Stomach (tissue), 9 donors: Measurements from ENCODE around the gene CACNA1H. TPM values are rescaled to one million over a fixed set of nuclear protein-coding genes. Genes with fewer than 3 reads are reported as not detected.

Source experiments
- DNase-seq, 2 donors: peaks; one replicate each; pipeline versions ENCODE4 v3.0.0 to v3.0.0-alpha.2; 2013 to 2019
- H3K27ac ChIP-seq, 5 donors: fragments of 200-600 bp in 4 of 5; sonication (generic) in 4 of 5; one replicate each; pipeline ENCODE4 v1.5.1; 2013 to 2019; ENCODE audit warnings: mild to moderate bottlenecking in 1 of 5, moderate library complexity in 1 of 5
- H3K27me3 ChIP-seq, 3 donors: fragments of 200-600 bp; sonication (generic); one replicate each; pipeline ENCODE4 v1.5.1; 2017 to 2019; ENCODE audit warnings: mixed run types in 1 of 3
- H3K36me3 ChIP-seq, 4 donors: fragments of 200-600 bp; sonication (generic); 1 replicate in 3 of 4; 2 replicates in 1 of 4; pipeline ENCODE4 v1.5.1; 2016 to 2019
- H3K4me1 ChIP-seq, 4 donors: fragments of 200-600 bp; sonication (generic); one replicate each; pipeline ENCODE4 v1.5.1; 2016 to 2019
- H3K4me3 ChIP-seq, 4 donors: fragments of 200-600 bp; sonication (generic) in 3 of 4; one replicate each; pipeline ENCODE4 v1.5.1; 2016 to 2019; ENCODE audit warnings: mild to moderate bottlenecking in 1 of 4
- H3K9me3 ChIP-seq, 4 donors: fragments of 200-600 bp; sonication (generic); one replicate each; pipeline ENCODE4 v1.5.1; 2016 to 2019
- CTCF ChIP-seq, 7 experiments: fragments of 450-650 bp in 4 of 7; fragments of 200-600 bp in 3 of 7; sonication (generic) in 3 of 7; IDR thresholded peaks; one replicate each; pipeline ENCODE4 v1.5.1; 2016 to 2019; ENCODE audit warnings: antibody characterized with exemption in 7 of 7, control low read depth in 2 of 7, mild to moderate bottlenecking in 1 of 7
- EP300 ChIP-seq: sonication (generic); formaldehyde crosslinking; IDR thresholded peaks from one replicate; pipeline ENCODE4 v1.6.1; 2017; ENCODE audit warnings: antibody characterized with exemption
- POLR2A ChIP-seq, 4 donors: fragments of 450-650 bp; IDR thresholded peaks; one replicate each; pipeline ENCODE4 v1.6.1; 2016; ENCODE audit warnings: antibody characterized with exemption in 4 of 4, control low read depth in 2 of 4, mild to moderate bottlenecking in 1 of 4, moderate library complexity in 1 of 4
- POLR2AphosphoS5 ChIP-seq, 3 donors: sonication (generic); formaldehyde crosslinking; IDR thresholded peaks; one replicate each; pipeline ENCODE4 v1.6.1; 2016; ENCODE audit warnings: antibody characterized with exemption in 3 of 3
- WGBS, 5 donors: extraction: QIAGEN DNeasy Blood & Tissue Kit in 3 of 5; methylation state at CpG; one replicate each; pipeline versions ENCODE4 v1.1.5 to v1.1.7; 2013 to 2018; 5-methylcytosine and 5-hydroxymethylcytosine counted together
- intact Hi-C: fragments of 100-400 bp; cut with DNase I; formaldehyde crosslinking; loops from one replicate; pipeline ENCODE4 v1.15.1; 2023; ENCODE audit warnings: low total_unique reads
- polyA plus RNA-seq, 3 donors: library from polyadenylated mRNA; stranded (reverse); fragments of 200-250 nt; gene quantifications; one replicate each; pipeline ENCODE4 v1.2.3, GENCODE V29; 2013
- total RNA-seq, 5 donors: library from RNA; depleted of rRNA; stranded (reverse); fragments of >200 nt; gene quantifications; one replicate each; pipeline versions ENCODE4 v1.1.0 to v1.2.3, GENCODE V29; 2014 to 2016
- donor health status: healthy with polysubstance abuse.
- donor health status: Bipolar disorder and iron deficiency.
- donor health status: healthy.

The CACNA1H gene
- total and polyA plus RNA-seq, 8 donors = 1.5 to 49.6 (median 19.6) TPM

GRCh38 chr16:1121009-1121408 is 31.9 kb upstream of the CACNA1H start:
- Histone ChIP-seq H3K27ac (no peak overlapping the region), H3K4me1 (peaks cover 0 to 7% (median 4%) of the 10 kb centered on the region in 4 donors), H3K9me3 (no peaks in the 10 kb centered on the region), H3K36me3 (no peaks in the 10 kb centered on the region), H3K4me3 (no peak overlapping the region), H3K27me3 (peaks cover 0 to 89% (median 18%) of the 10 kb centered on the region in 3 donors)
- DNase-seq = no peak
- TF ChIP-seq CTCF (IDR thresholded peaks at IDR 0.05) (no peak), POLR2AphosphoS5 (IDR thresholded peaks at IDR 0.05) (no peak), EP300 (no peak), POLR2A (IDR thresholded peaks at IDR 0.05) (no peak)
- WGBS, 5 donors = 70 to 78% (median 74%) methylated on average over 11 to 23 of the region's 23 CpGs
- intact Hi-C loops = no loop called here

GRCh38 chr16:1121601-1122397 is 31.1 kb upstream of the CACNA1H start:
- 70 to 79% (median 71%) methylated on average over 18 to 30 of the region's 30 CpGs for WGBS, 5 donors
- H3K4me3 ChIP-seq = no peak overlapping the region
- peaks cover 0 to 7% (median 4%) of the 10 kb centered on the region in 4 donors for H3K4me1 ChIP-seq
- DNase-seq = no peak
- TF ChIP-seq CTCF (IDR thresholded peaks at IDR 0.05) (no peak), EP300 (no peak), POLR2A (IDR thresholded peaks at IDR 0.05) (no peak), POLR2AphosphoS5 (IDR thresholded peaks at IDR 0.05) (no peak)
- H3K36me3 ChIP-seq = no peaks in the 10 kb centered on the region
- H3K9me3 ChIP-seq = no peaks in the 10 kb centered on the region
- intact Hi-C loops = no loop called here
- H3K27me3 ChIP-seq = peaks cover 0 to 89% (median 16%) of the 10 kb centered on the region in 3 donors
- no peak overlapping the region for H3K27ac ChIP-seq

- DNase-seq = no peak
- Histone ChIP-seq H3K27me3 (peaks cover 0 to 89% (median 13%) of the 10 kb centered on the region in 3 donors), H3K9me3 (no peaks in the 10 kb centered on the region), H3K4me1 (peaks cover 0 to 7% (median 4%) of the 10 kb centered on the region in 4 donors), H3K4me3 (no peak overlapping the region), H3K36me3 (no peaks in the 10 kb centered on the region), H3K27ac (no peak overlapping the region)
- intact Hi-C loops = no loop called here
- WGBS, 5 donors = 81 to 88% (median 86%) methylated on average over 12 to 14 of the region's 14 CpGs
- TF ChIP-seq POLR2AphosphoS5 (IDR thresholded peaks at IDR 0.05) (no peak), POLR2A (IDR thresholded peaks at IDR 0.05) (no peak), CTCF (IDR thresholded peaks at IDR 0.05) (no peak), EP300 (no peak)
Measured at GRCh38 chr16:1122398-1122765, 30.5 kb upstream of the CACNA1H start.

- H3K4me3 ChIP-seq = no peak overlapping the region
- 58 to 78% (median 72%) methylated on average over 11 to 21 of the region's 21 CpGs for WGBS, 5 donors
- peaks cover 0 to 7% (median 4%) of the 10 kb centered on the region in 4 donors for H3K4me1 ChIP-seq
- no peaks in the 10 kb centered on the region for H3K36me3 ChIP-seq
- no peak overlapping the region for H3K27ac ChIP-seq
- no peaks in the 10 kb centered on the region for H3K9me3 ChIP-seq
- DNase-seq = no peak
- TF ChIP-seq POLR2AphosphoS5 (IDR thresholded peaks at IDR 0.05) (no peak), EP300 (no peak), CTCF (IDR thresholded peaks at IDR 0.05) (no peak), POLR2A (IDR thresholded peaks at IDR 0.05) (no peak)
- intact Hi-C loops = no loop called here
- H3K27me3 ChIP-seq = peaks cover 0 to 82% (median 9%) of the 10 kb centered on the region in 3 donors
Measured at GRCh38 chr16:1123525-1124230, 29.2 kb upstream of the CACNA1H start.
